SHP77 treated with DMSO at 0.1 percent for 48 hours (cell line): ENCODE measurements around the gene DOK1.

ENCODE experiments used
- DNase-seq: peaks from one replicate; lab custom pipeline; 2025; lab: John Stamatoyannopoulos, UW

Gene DOK1

GRCh38 chr2:74553892-74554819 is at the start of gene DOK1, which contains the start of gene LOXL3:
Gene DOK1 (plus strand): TSS chr2:74554720. CDS start chr2:74554755, 35 bp downstream.
Gene LOXL3 (minus strand): TSS chr2:74553942. CDS start chr2:74552634, 1,308 bp downstream.
- peak; percentile 49 for DNase-seq

- DNase-seq, result no peak
These were observed 48.9 kb upstream of the DOK1 start for GRCh38 chr2:74505448-74506246.

- DNase-seq, result peak; percentile 96
These were observed 47.2 kb upstream of the DOK1 start, which contains the start of gene PCGF1 for GRCh38 chr2:74507145-74507925. Gene PCGF1 (minus strand): TSS chr2:74507695. CDS start chr2:74507668, 27 bp downstream.

- no peak for DNase-seq
These were observed 46.5 kb upstream of the DOK1 start for GRCh38 chr2:74507926-74508520.

- DNase-seq, result no peak
These were observed 44.2 kb upstream of the DOK1 start for GRCh38 chr2:74510272-74510671.

- no peak for DNase-seq
These were observed 43.2 kb upstream of the DOK1 start for GRCh38 chr2:74511104-74511989.

GRCh38 chr2:74512744-74513604 is 41.5 kb upstream of the DOK1 start:
- DNase-seq, result no peak

GRCh38 chr2:74513605-74514367 is 40.7 kb upstream of the DOK1 start:
- no peak for DNase-seq

- DNase-seq, result no peak
These were observed 39.9 kb upstream of the DOK1 start, which contains the start of gene TLX2 for GRCh38 chr2:74514368-74515270. Gene TLX2 (plus strand): TSS chr2:74514450. CDS start chr2:74514807, 357 bp downstream.

GRCh38 chr2:74515271-74515980 is 39.1 kb upstream of the DOK1 start:
- no peak for DNase-seq

GRCh38 chr2:74515981-74516633 is 38.4 kb upstream of the DOK1 start:
- no peak for DNase-seq

GRCh38 chr2:74516650-74517049 is 37.9 kb upstream of the DOK1 start:
- no peak for DNase-seq

- no peak for DNase-seq
These were observed 32.0 kb upstream of the DOK1 start for GRCh38 chr2:74522516-74522915.

- no peak for DNase-seq
These were observed 30.5 kb upstream of the DOK1 start for GRCh38 chr2:74524005-74524404.

GRCh38 chr2:74524955-74525716 is 29.4 kb upstream of the DOK1 start:
- no peak for DNase-seq
